Prostate gland (tissue), 2 donors: ENCODE measurements around the gene RPS6KL1.

ENCODE experiments used
- CTCF ChIP-seq, 4 experiments: fragments of 200-600 bp in 2 of 4; fragments of 450-650 bp in 2 of 4; sonication (generic) in 2 of 4; IDR thresholded peaks; 1 replicate in 3 of 4; 2 replicates in 1 of 4; pipeline ENCODE4 v1.5.1; 2016 to 2019; ENCODE audit warnings: antibody characterized with exemption in 4 of 4, mild to moderate bottlenecking in 2 of 4, moderate library complexity in 2 of 4
- POLR2A ChIP-seq: fragments of 450-650 bp; IDR thresholded peaks from one replicate; pipeline ENCODE4 v1.6.1; 2016; ENCODE audit warnings: antibody characterized with exemption, mild to moderate bottlenecking

- TF ChIP-seq CTCF (IDR thresholded peaks at IDR 0.05), result no peak
- no peak for TF ChIP-seq POLR2A
These were observed 45.8 kb upstream of the RPS6KL1 start for GRCh38 chr14:74968811-74969210.
